GM12864 (cell line): Measurements from ENCODE around the gene ATP8B3.

Source experiments
- DNase-seq: peaks from one replicate; pipeline ENCODE4 v3.0.0-alpha.2; 2011; ENCODE audit warnings: low read depth
- H3K4me3 ChIP-seq: 2 replicates; pipeline ENCODE4 v1.5.1; 2011; ENCODE audit warnings: mild to moderate bottlenecking, low read depth, low read length, control low read depth
- CTCF ChIP-seq: IDR thresholded peaks from 2 replicates; pipeline ENCODE4 v1.5.1; 2011; ENCODE audit warnings: low read depth, mild to moderate bottlenecking, moderate library complexity, low read length, control low read depth, inconsistent platforms; ENCODE audit errors: missing control alignments

The ATP8B3 gene

DNA sequence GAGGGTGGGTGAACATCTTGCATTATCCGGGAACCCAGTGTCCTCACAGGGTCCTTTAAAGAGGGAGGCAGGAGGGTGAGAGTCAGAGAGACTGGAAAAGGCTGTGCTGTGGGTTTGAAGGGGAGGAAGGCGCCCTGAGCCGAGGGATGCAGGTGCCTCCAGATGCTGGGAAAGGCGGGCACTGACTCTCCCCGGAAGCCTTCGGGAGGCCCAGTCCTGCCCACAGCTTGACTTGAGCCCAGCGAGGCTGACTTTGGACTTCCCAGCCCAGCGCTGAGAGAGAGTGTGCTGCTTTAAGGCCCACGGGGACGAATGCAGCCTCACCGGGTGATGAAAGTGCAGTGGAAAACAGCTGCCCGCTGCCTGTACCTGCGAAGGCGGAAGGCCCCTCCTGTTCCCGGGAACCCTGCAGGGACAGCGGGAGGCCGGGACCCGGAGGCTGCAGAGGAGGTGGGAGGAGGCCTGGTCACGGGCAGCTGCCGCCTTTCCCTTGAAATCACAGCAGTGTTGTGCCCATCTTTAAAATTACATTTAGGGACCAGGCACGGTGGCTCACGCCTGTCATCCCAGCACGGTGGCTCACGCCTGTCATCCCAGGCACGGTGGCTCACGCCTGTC, 20.1 kb upstream of the ATP8B3 start:
- DNase-seq = no peak
- no peak for TF ChIP-seq CTCF

DNA sequence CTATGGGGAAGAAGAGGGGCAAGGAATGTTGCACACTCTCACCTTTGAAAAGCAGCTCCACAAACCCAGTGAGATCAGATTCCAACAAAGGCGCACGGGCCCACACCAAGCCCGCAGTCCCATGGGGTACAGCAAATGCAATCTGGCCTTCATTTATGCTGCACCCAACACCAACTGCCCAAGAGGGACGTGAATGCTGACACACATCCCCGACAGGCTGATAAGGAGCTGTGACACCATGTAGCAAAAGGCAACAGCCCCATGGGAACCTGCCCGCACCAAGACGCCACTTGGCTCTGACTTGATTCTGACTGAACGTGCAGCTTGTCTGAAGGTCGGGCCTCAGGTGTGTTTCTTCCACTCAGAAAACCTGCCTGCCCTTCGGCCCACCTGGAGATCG, 18.9 kb upstream of the ATP8B3 start:
- no peak overlapping the region for H3K4me3 ChIP-seq
- no peak for TF ChIP-seq CTCF
- DNase-seq = no peak

More for the DNA sequence above, 20.1 kb upstream of the ATP8B3 start:
- H3K4me3 ChIP-seq = no peak overlapping the region

DNA sequence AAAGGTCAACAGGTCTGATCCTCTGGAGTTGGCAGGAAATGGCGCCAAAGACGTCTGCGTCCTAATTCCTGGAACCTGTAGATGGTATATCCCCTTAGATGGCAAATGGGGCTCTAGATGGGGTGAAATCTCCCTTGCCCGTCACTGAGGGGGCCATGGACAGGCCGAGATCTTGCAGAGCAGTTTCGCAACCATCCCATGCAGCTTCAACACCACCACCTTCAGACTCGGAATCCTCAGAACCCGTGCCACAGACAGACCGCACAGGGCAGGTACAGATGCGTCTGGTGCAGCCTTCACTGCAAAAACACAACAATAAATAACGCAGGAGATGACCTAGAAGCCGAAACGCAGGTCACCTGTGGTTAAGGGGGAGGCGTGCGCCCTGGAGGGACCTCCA, 18.5 kb upstream of the ATP8B3 start:
- TF ChIP-seq CTCF = no peak
- no peak overlapping the region for H3K4me3 ChIP-seq
- DNase-seq = no peak

- DNase-seq = no peak
- H3K4me3 ChIP-seq = no peak overlapping the region
- no peak for TF ChIP-seq CTCF
These were observed 17.9 kb upstream of the ATP8B3 start for GRCh38 chr19:1829958-1830357.

DNA sequence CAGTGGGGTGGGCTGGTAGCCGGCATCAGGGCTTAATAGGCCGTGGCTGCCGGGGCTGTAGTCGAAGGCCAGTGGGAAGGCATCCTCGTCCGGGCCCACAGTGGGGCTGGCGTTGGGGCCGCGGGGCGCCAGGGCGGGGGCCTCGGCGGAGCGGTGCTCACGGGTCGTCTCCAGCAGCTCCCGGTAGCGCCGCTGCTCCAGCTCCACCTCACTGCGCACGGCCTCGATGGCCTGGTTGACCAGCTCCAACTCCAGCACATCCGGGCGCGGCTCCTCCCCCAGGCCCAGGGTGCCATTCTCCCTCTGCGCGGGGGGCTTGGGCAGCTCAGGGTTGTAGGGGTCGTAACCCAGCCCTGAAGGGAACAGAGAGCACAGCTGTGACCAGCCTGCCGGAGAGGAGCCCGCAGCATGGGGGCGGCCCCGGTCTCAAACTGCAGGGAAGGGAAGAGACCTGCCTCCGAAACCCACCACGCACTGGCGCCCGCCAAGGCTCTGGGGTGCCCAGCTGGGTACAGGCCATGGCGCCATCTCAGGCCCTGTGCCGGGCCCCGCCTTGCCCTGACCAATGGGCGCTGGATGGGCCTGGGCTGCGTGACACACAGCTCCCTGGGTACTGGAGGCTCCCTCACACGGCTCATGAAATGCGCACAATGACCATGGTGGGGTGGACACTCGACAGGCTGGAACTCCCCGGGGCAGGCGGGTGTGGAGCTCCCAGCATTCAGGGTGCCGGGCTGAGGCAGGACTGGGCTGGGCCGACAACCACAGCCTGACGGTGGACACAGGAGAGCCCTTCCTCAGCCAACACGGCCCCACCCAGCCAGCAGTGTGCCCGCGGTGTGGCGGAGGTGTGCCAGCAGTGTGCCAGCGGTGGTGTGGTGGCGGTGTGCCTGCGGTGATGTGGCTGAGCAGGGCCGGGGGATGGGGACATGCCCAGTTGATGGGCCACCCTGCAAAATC, 16.5 kb upstream of the ATP8B3 start:
- no peak for DNase-seq
- no peak overlapping the region for H3K4me3 ChIP-seq
- TF ChIP-seq CTCF = no peak

DNA sequence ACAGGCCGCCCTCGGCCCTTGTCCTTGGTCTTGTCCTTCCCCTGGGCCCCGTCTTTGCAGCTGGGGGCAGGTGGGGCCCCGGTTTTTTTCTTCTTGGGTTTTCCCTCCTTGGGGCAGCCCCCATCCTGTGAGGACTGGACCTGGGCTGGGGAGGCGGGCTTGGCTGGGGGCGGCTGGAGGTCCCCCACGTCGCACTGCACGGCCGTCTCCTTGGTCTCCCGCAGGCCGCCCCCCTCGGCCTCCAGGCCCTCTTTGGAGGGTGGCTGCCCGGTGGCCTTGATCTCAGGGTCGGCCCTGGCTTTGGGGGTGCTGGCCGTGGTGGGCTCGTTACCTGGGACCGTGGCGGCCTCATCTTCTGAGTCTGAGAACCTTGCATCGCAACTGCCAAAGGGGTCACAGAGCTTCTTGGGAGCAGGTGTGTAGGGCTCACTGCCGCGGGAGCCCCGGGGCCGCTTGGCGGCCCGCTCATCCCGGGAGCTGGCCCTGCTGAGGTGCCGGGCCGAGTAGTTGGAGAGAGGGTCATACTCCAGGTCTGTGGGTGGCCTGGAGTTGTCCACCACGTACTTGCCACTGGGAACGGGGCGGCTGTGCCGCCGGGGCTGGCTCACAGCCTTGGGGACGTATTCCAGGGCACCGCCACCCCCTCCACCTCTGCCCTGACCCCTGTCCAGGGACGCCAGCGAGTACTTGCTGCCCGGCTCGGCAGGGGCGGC, 15.6 kb upstream of the ATP8B3 start:
- no peak for TF ChIP-seq CTCF
- DNase-seq = no peak
- H3K4me3 ChIP-seq = no peak overlapping the region
